BJ (cell line): ENCODE measurements around the gene GALNTL6. TPM values are rescaled to one million over a fixed set of nuclear protein-coding genes. Genes with fewer than 3 reads are reported as not detected.

Experiments
- CTCF ChIA-PET: fragments of 350-600 bp; formaldehyde crosslinking; extraction: SDS; loops from one replicate; lab custom pipeline; 2021; ENCODE audit warnings: antibody characterized with exemption, inconsistent platforms; lab: Yijun Ruan, JAX
- POLR2A ChIA-PET: fragments of 300-600 bp; sonication (Branson Sonifier 250); formaldehyde crosslinking; extraction: SDS; loops from one replicate; lab custom pipeline; 2021; ENCODE audit warnings: antibody characterized with exemption; lab: Charles Lee
- DNase-seq: peaks from one replicate; pipeline ENCODE4 v3.0.0-alpha.2; 2011; ENCODE audit warnings: low read depth
- H3K27me3 ChIP-seq: 2 replicates; pipeline ENCODE4 v1.6.0; 2011; ENCODE audit warnings: low read length; ENCODE audit not compliant: control insufficient read depth, insufficient read depth
- H3K36me3 ChIP-seq: 2 replicates; pipeline ENCODE4 v1.5.1; 2011; ENCODE audit warnings: low read length; ENCODE audit not compliant: control insufficient read depth, insufficient read depth
- H3K4me3 ChIP-seq: 2 replicates; pipeline ENCODE4 v1.5.1; 2011; ENCODE audit warnings: low read depth, mild to moderate bottlenecking, control low read depth, low read length
- CTCF ChIP-seq: IDR thresholded peaks from 2 replicates; pipeline ENCODE4 v1.5.1; 2011; ENCODE audit warnings: low read depth, mild to moderate bottlenecking, control low read depth, inconsistent platforms, low read length, moderate library complexity; ENCODE audit not compliant: insufficient read depth
- polyA plus RNA-seq: library from polyadenylated mRNA; depleted of rRNA; stranded (reverse); fragments of >200 nt; gene quantifications from 2 replicates; pipeline ENCODE4 v1.2.3, GENCODE V29; 2011

The GALNTL6 gene
- polyA plus RNA-seq, 1 experiment: 0.02 TPM

GRCh38 chr4:172109466-172109865 is 296.3 kb downstream of the GALNTL6 start:
- POLR2A ChIA-PET: no interaction called here
- CTCF ChIA-PET: interaction anchor here (0.8 kb wide), 1 partner anchor 9 kb away, joined by 3 read pairs; no protein-coding TSS in a partner anchor

GRCh38 chr4:172124656-172125308 is 311.6 kb downstream of the GALNTL6 start:
- ChIA-PET CTCF (interaction anchor here (0.7 kb wide), 1 partner anchor 17 kb away, joined by 4 read pairs; no protein-coding TSS in a partner anchor), POLR2A (no interaction called here)
- H3K4me3 ChIP-seq: no peak overlapping the region
- no peaks in the 10 kb centered on the region for H3K36me3 ChIP-seq
- no peak for TF ChIP-seq CTCF
- no peak for DNase-seq
- no peaks in the 10 kb centered on the region for H3K27me3 ChIP-seq

More at GRCh38 chr4:172109466-172109865, 296.3 kb downstream of the GALNTL6 start:
- Histone ChIP-seq H3K4me3 (no peak overlapping the region), H3K36me3 (no peaks in the 10 kb centered on the region), H3K27me3 (no peaks in the 10 kb centered on the region)
- TF ChIP-seq CTCF: no peak
- DNase-seq: no peak

- no peaks in the 10 kb centered on the region for H3K36me3 ChIP-seq
- H3K4me3 ChIP-seq: no peak overlapping the region
- ChIA-PET POLR2A (no interaction called here), CTCF (interaction anchor here (0.7 kb wide), 1 partner anchor 16 kb away, joined by 4 read pairs; no protein-coding TSS in a partner anchor)
- TF ChIP-seq CTCF: no peak
- no peak for DNase-seq
- no peaks in the 10 kb centered on the region for H3K27me3 ChIP-seq
These were observed 312.2 kb downstream of the GALNTL6 start for GRCh38 chr4:172125443-172125842.

GRCh38 chr4:172127168-172127567 is 314.0 kb downstream of the GALNTL6 start:
- POLR2A ChIA-PET: no interaction called here
- CTCF ChIA-PET: interaction anchor here (1.2 kb wide), 1 partner anchor 13 kb away, joined by 5 read pairs; no protein-coding TSS in a partner anchor
- Histone ChIP-seq H3K36me3 (no peaks in the 10 kb centered on the region), H3K27me3 (no peaks in the 10 kb centered on the region), H3K4me3 (no peak overlapping the region)
- no peak for TF ChIP-seq CTCF
- no peak for DNase-seq

- Histone ChIP-seq H3K27me3 (no peaks in the 10 kb centered on the region), H3K4me3 (no peak overlapping the region), H3K36me3 (no peaks in the 10 kb centered on the region)
- no peak for TF ChIP-seq CTCF
- CTCF ChIA-PET: interaction anchor here (1.1 kb wide), 1 partner anchor 8 kb away, joined by 3 read pairs; no protein-coding TSS in a partner anchor
- POLR2A ChIA-PET: no interaction called here
- DNase-seq: no peak
These were observed 316.4 kb downstream of the GALNTL6 start for GRCh38 chr4:172129593-172129992.
